Panc1 (cell line): ENCODE data around the gene TRIM5.

ENCODE experiments used
- SIN3A ChIP-seq: IDR thresholded peaks from 2 replicates; pipeline ENCODE4 v1.6.1; 2012; ENCODE audit warnings: low read depth, mild to moderate bottlenecking, low read length, moderate library complexity, borderline replicate concordance; ENCODE audit not compliant: insufficient read depth
- TF ChIP-seq, protein P1 (sequence below): fragments of 450-650 bp; IDR thresholded peaks from 2 replicates; pipeline ENCODE4 v1.5.1; 2017; ENCODE audit warnings: mild to moderate bottlenecking

GRCh38 chr11:5705688-5706087 is 20.8 kb upstream of the TRIM5 start:
- TF ChIP-seq, protein P1, sequence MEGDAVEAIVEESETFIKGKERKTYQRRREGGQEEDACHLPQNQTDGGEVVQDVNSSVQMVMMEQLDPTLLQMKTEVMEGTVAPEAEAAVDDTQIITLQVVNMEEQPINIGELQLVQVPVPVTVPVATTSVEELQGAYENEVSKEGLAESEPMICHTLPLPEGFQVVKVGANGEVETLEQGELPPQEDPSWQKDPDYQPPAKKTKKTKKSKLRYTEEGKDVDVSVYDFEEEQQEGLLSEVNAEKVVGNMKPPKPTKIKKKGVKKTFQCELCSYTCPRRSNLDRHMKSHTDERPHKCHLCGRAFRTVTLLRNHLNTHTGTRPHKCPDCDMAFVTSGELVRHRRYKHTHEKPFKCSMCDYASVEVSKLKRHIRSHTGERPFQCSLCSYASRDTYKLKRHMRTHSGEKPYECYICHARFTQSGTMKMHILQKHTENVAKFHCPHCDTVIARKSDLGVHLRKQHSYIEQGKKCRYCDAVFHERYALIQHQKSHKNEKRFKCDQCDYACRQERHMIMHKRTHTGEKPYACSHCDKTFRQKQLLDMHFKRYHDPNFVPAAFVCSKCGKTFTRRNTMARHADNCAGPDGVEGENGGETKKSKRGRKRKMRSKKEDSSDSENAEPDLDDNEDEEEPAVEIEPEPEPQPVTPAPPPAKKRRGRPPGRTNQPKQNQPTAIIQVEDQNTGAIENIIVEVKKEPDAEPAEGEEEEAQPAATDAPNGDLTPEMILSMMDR: no peak
- no peak for TF ChIP-seq SIN3A
